GM18502 (cell line): ENCODE data around the gene DEPDC5.

Source experiments
- ATAC-seq: cut with Tn5 transposase; IDR thresholded peaks from one replicate; pipeline ENCODE4 v1.9.1; 2021; ENCODE audit warnings: mild to moderate bottlenecking; ENCODE audit not compliant: unreplicated experiment, poor library complexity

Gene DEPDC5

DNA sequence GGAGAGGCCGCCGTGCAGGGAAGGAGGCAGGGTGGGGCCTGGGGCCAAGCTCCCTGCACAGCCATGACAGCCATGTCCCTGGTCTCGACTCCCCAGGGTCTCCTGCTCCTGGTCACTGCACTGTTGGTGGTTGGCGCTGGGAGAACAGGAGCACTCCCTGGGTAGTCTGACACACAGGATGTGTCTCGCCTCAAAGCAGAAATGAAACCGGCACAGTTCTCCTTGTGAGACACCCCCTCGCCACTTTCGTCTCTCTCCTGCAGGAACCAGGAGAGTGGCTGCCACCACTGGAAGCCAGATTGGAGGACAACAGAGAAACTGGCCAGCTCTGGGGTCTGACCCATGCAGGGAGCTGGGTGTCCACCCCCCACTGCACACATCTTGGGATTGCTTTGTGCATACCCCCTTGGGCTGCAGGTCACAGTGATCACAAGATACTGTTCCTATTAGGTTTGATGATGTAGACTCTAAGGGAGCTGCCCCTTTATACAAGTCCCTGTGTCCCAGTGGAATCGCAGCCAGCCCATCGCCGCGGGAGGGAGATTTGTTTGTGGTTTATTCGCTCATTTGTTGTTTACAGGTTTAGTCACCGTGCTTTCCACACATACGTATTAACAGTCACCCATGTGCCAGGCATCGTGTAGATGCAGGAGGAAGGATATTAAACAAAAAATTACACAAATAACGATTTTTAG lies 163.6 kb downstream of the DEPDC5 start:
- peak; percentile 61 for ATAC-seq

DNA sequence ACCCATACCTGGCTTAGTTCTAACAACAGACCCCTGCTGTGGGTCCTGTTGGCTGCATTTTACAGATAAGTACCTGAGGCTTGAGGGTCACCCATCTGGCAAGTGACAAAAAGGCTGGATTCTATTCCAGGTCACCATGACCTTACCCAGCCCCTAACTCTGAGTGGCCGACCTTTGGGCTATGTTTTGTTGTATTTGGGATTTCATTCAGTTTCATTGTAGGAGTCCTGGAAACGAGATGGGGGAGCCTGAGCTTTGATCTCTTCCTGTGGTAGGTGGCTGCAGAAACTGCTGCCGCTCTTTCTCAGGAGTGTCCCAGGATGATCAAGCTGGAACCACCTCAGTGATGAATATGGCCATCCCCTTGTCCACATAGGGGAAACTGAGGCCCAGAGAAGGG lies 165.9 kb downstream of the DEPDC5 start:
- ATAC-seq, result no peak

GRCh38 chr22:31920306-31920705 lies 166.5 kb downstream of the DEPDC5 start:
- ATAC-seq, result no peak

- ATAC-seq, result no peak
Measured at GRCh38 chr22:31921106-31921505, 167.3 kb downstream of the DEPDC5 start.

DNA sequence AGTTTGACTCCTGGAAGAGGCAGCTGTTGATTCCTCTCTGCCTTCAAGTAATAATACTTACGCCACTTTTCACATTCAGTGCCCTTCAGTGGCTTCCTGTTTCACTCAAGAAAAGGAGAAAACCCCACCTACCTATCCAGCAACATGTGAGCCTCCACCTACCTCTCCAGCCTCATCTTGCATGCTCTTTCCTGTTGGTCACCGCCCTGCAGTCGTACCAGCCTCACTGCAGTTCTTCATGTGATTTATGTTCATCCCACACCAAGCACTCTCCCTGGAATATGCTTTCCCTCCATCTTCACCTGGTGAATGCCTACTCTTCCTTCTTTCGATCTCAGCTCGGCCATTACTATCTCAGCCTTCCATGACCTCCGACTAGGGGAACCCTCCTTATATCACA lies 168.7 kb downstream of the DEPDC5 start:
- no peak for ATAC-seq

- ATAC-seq, result no peak
Measured at GRCh38 chr22:31923136-31923535, 169.3 kb downstream of the DEPDC5 start.

GRCh38 chr22:31923747-31924146 lies 169.9 kb downstream of the DEPDC5 start:
- no peak for ATAC-seq

DNA sequence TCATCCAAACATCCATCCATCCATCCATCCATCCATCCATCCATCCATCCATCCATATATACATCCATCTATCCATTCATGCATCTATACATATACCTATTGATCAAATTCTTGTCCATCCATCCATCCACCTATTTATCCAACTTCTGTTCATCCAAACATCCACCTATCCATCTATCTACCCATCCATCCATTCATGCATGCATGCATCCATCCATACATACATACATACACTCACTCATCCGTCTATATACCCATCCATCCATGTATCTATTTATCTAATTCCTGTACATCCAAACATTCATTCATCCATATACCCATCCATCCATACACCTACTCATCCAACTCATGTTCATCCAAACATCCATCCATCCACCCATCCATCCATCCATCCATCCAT lies 171.2 kb downstream of the DEPDC5 start:
- ATAC-seq, result no peak

DNA sequence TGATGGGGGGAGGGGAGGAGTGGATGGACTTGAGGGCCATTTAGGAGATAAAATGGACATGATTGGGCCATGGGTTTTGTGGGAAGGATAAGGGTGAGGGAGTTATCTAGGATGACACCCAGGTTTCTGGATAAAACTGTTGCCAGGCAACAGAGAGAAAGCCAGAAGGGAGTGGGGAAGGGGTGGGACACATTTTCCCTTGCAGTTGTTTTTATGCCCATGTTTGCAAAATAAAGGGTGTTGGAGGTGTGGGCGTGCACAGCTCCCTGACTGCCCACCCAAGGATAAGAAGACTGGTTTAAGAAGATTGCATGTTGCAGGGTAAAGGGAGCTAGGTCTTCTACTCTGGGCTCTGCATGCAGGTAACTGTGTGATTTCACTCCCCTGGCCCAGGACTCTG lies 172.2 kb downstream of the DEPDC5 start:
- ATAC-seq, result no peak

DNA sequence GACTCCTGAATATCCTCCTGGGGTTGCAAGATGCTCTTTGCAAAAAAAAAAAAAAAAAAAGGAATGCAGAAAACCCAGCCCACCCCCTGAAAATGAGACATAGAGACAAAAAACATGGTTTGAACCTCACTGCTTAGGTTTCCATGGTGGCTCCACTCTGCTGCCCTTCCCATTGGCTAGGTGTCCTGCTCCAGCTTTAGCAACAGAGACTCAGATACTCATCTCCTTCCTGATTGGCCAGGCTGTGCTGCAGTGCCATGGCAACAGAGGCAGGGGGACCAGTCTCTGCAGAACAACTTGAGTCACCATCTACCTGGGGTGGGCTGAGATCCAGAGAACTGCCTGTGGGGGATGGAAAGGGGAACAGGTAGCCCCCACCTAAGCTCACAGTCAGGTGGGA lies 173.2 kb downstream of the DEPDC5 start:
- no peak for ATAC-seq

- no peak for ATAC-seq
Measured at GRCh38 chr22:31927562-31927961, 173.7 kb downstream of the DEPDC5 start.

DNA sequence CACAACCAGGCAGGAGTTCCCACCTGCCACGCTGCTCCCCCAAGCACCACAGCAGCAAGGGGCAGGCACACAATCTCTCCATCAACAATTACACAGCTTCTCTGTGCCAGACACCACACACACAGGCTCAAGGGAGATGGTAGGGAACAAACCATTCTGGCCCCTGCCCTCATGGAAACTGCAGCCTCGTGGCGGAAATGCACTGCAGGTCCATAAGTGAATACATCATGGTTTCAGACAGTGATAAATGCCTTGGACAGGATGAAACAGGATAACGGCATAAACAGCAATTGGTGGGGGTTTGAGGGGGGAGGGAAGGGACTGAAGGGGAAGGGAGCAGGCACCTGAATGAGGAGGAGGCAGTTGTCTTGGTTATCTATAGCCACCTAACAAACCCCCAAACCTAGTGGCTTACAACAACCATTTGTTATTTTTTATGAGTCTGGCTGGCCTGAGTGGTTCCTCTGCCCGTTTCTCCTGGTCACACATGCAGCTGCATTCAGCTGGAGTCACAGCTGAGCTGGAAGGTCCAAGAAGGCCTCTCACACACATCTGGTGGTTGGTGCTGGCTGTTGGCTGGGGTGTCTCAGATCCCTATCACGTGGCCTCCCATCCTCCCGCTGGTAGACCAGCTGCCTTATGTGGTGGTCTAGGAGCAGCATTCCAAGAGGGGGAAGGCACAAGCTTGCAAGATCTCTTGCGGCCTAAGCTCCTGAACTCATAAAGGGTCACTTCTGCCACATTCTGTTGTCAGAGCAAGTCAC lies 175.5 kb downstream of the DEPDC5 start:
- ATAC-seq, result no peak

- ATAC-seq, result no peak
Measured at GRCh38 chr22:31932863-31933262, 179.0 kb downstream of the DEPDC5 start.

DNA sequence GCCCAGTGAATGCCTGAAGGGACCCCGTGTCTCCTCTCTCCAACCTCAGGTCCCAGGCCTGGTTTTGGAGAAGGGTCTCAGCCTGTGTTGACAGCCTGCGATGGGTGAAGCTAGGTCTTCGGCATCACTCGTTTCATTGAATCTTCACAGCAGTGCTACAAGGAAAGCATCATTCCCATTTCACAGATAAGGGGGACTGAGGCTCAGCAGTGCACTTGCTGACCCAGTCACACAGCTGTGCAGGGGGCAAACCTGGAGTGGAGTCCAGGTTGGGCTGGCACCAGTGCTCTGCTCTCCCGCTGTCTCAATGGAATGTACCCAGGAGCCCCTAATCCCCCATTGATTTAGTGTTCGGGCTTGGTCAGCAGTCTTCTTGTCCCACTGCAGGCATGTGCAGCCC lies 179.6 kb downstream of the DEPDC5 start:
- no peak for ATAC-seq

GRCh38 chr22:31933816-31934482 lies 180.1 kb downstream of the DEPDC5 start:
- ATAC-seq, result no peak

GRCh38 chr22:31935961-31936635 lies 182.3 kb downstream of the DEPDC5 start:
- ATAC-seq, result no peak

DNA sequence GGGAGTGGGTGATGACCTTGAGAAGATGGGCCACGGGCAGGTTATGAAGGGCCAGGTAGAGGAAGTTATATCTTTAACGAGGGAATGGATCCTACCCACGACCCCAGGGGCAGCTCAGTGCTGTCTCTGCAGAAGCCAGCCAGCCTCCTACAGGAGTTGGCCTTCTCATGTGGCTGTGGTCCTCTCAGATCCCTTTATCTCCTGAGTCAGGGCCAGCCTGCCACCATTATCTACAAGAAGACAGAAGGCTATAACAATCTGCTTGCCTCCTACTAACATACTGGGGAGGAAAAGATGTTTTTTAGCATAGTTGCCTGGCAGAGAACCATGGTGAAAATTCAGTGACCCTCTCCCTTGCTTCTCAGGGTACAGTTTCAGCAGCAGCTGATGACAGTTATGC lies 183.5 kb downstream of the DEPDC5 start:
- no peak for ATAC-seq

GRCh38 chr22:31938296-31938695 lies 184.5 kb downstream of the DEPDC5 start:
- ATAC-seq, result no peak

DNA sequence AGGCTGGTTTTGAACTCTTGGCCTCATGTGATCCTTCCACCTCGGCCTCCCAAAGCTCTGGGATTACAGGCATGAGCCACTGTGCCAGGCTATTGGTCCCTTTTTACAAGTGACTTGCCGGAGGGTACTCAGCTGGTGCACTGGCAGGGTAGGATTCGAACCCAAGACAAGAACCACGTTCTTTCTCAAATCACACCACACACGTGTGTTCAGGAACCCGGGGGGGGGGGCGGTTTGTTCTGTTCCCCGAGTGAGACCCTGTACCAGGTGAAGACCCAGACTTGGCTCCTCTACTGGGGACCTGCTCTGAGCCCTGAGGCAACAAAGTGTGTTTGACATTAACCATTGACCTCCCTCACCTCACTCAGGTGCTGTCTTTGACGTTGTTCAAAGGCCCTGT lies 186.7 kb downstream of the DEPDC5 start:
- no peak for ATAC-seq

DNA sequence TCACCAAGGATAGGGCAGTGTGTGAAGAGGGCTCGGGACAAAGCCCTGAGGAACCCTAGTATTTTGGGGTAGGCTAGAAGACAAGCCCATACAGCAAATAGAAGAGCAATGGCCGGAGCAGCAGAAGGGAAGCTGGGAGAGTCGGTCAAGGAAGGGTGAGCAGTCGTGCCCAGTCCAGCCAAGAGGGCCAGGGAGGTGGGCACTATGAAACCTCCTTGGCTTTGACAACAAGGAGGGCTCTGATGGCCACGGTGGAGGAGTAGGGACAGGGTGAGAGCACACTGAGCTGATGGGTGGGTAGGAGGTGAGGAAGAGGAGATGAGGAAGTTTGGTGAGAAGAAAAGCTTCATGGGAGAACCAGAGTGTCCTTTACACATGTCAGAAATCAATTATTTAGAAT lies 188.3 kb downstream of the DEPDC5 start:
- ATAC-seq, result no peak
